Peyer's patch (tissue), 4 donors: ENCODE results near the gene STAT5B.

Experiments used
- CTCF ChIP-seq, 6 experiments: fragments of 450-650 bp in 4 of 6; fragments of 200-600 bp in 2 of 6; sonication (generic) in 1 of 6; IDR thresholded peaks; one replicate each; pipeline ENCODE4 v1.5.1; 2017 to 2019; ENCODE audit warnings: antibody characterized with exemption in 6 of 6, mild to moderate bottlenecking in 3 of 6, moderate library complexity in 1 of 6
- POLR2A ChIP-seq, 2 donors: fragments of 450-650 bp; IDR thresholded peaks; one replicate each; pipeline ENCODE4 v1.5.1; 2017; ENCODE audit warnings: antibody characterized with exemption in 2 of 2, mild to moderate bottlenecking in 2 of 2, moderate library complexity in 2 of 2

DNA sequence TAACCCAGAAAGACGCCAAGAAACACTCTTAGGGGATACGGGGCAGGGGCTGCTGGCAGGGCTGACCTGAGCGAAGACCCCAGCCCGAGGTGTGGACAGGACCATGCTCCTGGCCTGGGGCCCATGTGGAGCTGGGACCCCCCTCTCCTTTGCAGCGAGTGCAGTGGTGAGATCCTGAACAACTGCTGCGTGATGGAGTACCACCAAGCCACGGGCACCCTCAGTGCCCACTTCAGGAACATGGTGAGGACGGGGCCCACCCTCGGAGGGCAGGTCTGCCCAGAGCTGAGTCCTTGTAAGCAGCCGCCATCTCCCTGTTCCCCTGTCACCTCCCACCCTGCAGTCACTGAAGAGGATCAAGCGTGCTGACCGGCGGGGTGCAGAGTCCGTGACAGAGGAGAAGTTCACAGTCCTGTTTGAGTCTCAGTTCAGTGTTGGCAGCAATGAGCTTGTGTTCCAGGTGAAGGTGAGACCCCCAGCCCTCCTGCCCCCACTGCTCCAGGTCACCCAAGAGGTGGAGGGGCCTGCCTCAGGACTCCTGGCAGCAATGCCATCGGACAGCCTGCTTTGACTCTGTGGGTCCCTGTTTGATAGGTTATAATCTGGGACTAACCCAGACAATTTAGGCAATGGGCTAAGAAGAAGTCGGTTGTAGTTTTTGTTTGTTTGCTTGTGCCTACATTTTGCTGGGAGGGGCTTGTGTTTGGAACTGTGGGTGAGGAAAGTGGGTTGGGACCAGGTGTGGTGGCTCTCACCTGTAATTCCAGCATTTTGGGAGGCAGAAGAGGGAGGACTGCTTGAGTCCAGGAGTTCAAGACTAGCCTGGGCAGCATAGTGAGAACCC lies 28.2 kb upstream of the STAT5B start:
- TF ChIP-seq CTCF (IDR thresholded peaks at IDR 0.05): no peak
- TF ChIP-seq POLR2A (IDR thresholded peaks at IDR 0.05): no peak
